ENCODE data around the gene PRKCE. TPM values are rescaled to one million over a fixed set of nuclear protein-coding genes. Genes with fewer than 3 reads are reported as not detected.

Gene PRKCE
- polyA plus RNA-seq, 1 experiment = 16.7 TPM

DNA sequence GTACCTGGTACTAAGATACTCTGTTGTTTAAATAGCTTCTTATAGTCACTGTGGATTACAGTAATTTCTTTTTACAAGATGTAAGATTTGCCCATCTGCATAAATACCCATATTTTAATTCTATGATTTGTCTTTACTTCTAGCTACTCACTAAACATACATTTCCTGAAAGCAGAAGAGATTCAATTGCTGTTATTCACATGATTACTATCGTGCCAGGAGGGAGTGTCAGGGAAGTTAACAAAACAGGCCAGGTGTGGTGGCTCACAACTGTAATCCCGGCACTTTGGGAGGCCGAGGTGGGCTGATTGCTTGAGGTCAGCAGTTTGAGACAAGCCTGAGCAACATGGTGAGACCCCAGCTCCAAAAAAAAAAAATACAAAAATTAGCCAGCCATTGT, 33.8 kb downstream of the PRKCE start:
- H3K27me3 ChIP-seq (ENCODE audit: control insufficient read depth, insufficient read depth, low read length) = no peaks in the 10 kb centered on the region
- DNase-seq (ENCODE audit: low read depth, low spot score) = no peak
- H3K4me3 ChIP-seq (ENCODE audit: low read depth, low read length) = no peak overlapping the region
- POLR2A ChIA-PET = no interaction called here
- H3K9me3 ChIP-seq (ENCODE audit: control insufficient read depth, insufficient read depth, low read length) = no peaks in the 10 kb centered on the region
- TF ChIP-seq, protein P1, sequence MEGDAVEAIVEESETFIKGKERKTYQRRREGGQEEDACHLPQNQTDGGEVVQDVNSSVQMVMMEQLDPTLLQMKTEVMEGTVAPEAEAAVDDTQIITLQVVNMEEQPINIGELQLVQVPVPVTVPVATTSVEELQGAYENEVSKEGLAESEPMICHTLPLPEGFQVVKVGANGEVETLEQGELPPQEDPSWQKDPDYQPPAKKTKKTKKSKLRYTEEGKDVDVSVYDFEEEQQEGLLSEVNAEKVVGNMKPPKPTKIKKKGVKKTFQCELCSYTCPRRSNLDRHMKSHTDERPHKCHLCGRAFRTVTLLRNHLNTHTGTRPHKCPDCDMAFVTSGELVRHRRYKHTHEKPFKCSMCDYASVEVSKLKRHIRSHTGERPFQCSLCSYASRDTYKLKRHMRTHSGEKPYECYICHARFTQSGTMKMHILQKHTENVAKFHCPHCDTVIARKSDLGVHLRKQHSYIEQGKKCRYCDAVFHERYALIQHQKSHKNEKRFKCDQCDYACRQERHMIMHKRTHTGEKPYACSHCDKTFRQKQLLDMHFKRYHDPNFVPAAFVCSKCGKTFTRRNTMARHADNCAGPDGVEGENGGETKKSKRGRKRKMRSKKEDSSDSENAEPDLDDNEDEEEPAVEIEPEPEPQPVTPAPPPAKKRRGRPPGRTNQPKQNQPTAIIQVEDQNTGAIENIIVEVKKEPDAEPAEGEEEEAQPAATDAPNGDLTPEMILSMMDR (IDR thresholded peaks at IDR 0.05; ENCODE audit: low read depth, low read length) = no peak
- CTCF ChIA-PET = interaction anchor here (0.8 kb wide), 1 partner anchor 17 kb away, joined by 3 read pairs; no protein-coding TSS in a partner anchor
- H3K27ac ChIP-seq (ENCODE audit: low read depth, low read length) = no peak overlapping the region

DNA sequence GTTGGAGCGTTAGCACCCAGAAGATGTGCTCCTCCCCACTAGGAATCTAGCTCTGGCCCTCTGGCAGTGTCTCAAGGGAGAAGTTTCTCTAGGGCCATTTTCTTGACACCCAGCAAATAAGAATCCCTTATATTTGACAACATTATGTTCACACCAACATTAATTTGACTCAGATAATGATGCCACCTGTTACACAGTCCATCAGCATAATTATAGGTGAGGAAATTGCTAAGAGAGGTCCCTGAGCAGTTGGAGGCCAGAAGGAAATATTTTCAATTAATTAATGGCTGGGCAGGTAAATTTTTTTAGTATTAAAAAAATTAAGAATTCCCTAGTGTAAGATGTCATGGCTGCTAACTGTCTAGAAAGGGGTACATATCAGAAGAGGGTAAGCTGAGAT, 36.5 kb downstream of the PRKCE start:
- Histone ChIP-seq H3K27ac (ENCODE audit: low read depth, low read length) (no peak overlapping the region), H3K27me3 (ENCODE audit: control insufficient read depth, insufficient read depth, low read length) (no peaks in the 10 kb centered on the region), H3K9me3 (ENCODE audit: control insufficient read depth, insufficient read depth, low read length) (no peaks in the 10 kb centered on the region), H3K4me3 (ENCODE audit: low read depth, low read length) (no peak overlapping the region)
- DNase-seq (ENCODE audit: low read depth, low spot score) = no peak
- ChIA-PET POLR2A (no interaction called here), CTCF (no interaction called here)
- TF ChIP-seq, protein P1 (IDR thresholded peaks at IDR 0.05; ENCODE audit: low read depth, low read length) = no peak

DNA sequence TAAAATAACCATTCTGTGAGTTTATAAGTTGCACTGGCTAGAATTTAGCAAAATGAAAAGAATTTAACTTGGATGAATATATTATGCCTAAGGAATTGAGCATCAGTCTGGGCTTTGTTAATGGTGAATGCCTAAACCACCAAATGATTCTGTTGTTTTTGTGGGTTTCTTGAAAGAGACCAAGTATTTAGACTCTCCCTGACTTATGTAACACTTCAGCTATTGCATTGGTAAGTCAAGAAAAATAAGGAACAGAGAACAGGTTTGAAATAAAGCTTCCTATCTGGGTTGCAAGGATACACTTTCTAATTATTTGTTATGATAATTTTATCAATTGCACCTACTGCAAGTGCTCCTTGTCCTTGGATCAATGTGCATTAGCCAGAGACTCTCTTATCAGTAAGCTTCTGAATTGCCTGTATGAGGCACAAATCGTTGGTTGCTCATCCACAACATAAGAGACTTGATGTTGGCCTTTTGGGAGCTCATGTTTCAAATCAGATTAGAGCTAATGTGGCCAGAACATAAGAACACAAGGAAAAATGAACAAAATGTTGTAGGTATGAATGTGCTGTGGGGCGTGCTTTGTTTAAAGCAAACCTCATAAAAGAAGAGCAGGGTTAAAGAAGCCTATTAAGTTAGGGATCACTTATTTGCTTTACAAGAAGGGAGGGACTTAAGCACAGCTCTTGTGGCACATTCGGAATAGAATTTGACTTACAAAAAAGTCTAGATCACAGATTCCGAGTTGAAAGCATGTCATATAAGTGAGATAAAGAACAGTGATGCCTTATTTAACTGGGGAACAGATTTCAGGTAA, 37.2 kb downstream of the PRKCE start:
- TF ChIP-seq, protein P1 (IDR thresholded peaks at IDR 0.05; ENCODE audit: low read depth, low read length) = no peak
- Histone ChIP-seq H3K27me3 (ENCODE audit: control insufficient read depth, insufficient read depth, low read length) (no peaks in the 10 kb centered on the region), H3K27ac (ENCODE audit: low read depth, low read length) (no peak overlapping the region), H3K9me3 (ENCODE audit: control insufficient read depth, insufficient read depth, low read length) (no peaks in the 10 kb centered on the region), H3K4me3 (ENCODE audit: low read depth, low read length) (no peak overlapping the region)
- ChIA-PET POLR2A (no interaction called here), CTCF (no interaction called here)
- DNase-seq (ENCODE audit: low read depth, low spot score) = no peak

DNA sequence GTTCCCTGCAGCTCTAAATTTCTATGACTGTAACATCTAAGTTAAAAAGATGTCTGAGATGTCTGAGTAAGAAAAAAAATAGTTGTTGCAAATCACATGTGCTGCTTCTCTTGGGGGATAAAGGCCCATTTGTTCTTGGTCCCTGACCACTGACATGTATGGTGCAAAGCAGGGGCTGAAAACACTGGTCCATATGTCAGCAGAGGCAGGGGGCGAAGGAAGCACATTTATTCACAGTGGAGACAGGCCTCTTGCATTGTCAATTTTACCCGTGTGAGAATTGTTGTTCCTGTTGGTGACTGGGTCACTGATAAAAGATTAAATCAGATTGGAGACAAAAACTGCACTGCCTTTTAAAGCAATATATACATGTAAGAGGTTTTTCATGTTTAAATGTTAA, 38.8 kb downstream of the PRKCE start:
- H3K4me3 ChIP-seq (ENCODE audit: low read depth, low read length) = no peak overlapping the region
- POLR2A ChIA-PET = no interaction called here
- no peaks in the 10 kb centered on the region for H3K9me3 ChIP-seq (ENCODE audit: control insufficient read depth, insufficient read depth, low read length)
- H3K27ac ChIP-seq (ENCODE audit: low read depth, low read length) = no peak overlapping the region
- no peaks in the 10 kb centered on the region for H3K27me3 ChIP-seq (ENCODE audit: control insufficient read depth, insufficient read depth, low read length)
- TF ChIP-seq, protein P1 (IDR thresholded peaks at IDR 0.05; ENCODE audit: low read depth, low read length) = no peak
- DNase-seq (ENCODE audit: low read depth, low spot score) = no peak
- CTCF ChIA-PET = no interaction called here

DNA sequence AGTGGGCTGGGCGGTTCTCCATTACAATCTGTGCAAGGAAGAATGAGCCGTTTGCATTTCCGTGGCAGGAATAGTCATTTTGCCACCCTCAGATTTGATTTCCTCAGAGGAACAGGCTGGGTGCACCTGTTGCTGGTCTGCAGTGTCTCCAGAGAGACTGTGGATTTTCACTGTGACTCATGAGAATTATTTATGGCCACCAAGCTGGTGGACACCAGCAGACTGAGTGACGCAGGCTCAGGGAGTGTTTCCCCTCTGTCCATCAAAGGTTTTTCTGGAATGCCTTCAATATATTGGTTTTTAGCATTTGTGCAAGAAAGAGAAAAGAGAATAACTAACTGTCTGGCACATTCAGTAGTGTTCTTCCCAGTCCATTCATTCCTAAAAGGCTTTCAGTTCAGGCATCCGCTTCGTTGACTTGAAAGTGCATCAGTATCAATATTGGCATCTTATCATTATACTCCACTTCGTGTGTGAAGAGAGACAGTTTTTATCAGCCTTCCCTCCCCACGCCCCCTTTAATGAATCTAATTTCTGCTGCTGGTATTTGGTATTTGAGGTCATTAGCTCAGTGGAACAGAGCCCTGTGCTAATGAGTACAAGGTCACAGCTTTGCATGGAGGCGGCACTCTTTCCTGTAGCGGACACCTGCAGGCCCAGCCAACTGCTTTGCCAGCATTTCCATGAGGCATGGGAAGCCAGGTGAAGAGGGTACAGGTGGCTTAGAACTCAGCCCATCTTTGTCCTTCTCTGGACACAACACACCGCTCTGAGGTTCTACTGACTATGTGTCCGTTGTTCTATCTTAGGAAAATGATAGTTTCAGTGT, 39.9 kb downstream of the PRKCE start:
- ChIA-PET CTCF (no interaction called here), POLR2A (no interaction called here)
- no peak for DNase-seq (ENCODE audit: low read depth, low spot score)
- TF ChIP-seq, protein P1 (IDR thresholded peaks at IDR 0.05; ENCODE audit: low read depth, low read length) = no peak
- Histone ChIP-seq H3K27me3 (ENCODE audit: control insufficient read depth, insufficient read depth, low read length) (no peaks in the 10 kb centered on the region), H3K4me3 (ENCODE audit: low read depth, low read length) (no peak overlapping the region), H3K9me3 (ENCODE audit: control insufficient read depth, insufficient read depth, low read length) (no peaks in the 10 kb centered on the region), H3K27ac (ENCODE audit: low read depth, low read length) (no peak overlapping the region)
